Pancreas (tissue), 10 donors: ENCODE data around the gene MORC2. TPM values are rescaled to one million over a fixed set of nuclear protein-coding genes. Genes with fewer than 3 reads are reported as not detected.

Experiments used
- ATAC-seq, 4 donors: fragments of 200-7000 bp; cut with Tn5 transposase; one replicate each; pipeline versions ENCODE4 v1.8.0 to v1.9.1; 2020; ENCODE audit warnings: mild to moderate bottlenecking in 4 of 4, moderate library complexity in 4 of 4
- DNase-seq, 6 donors: peaks; one replicate each; pipeline ENCODE4 v3.0.0-alpha.2; 2020
- FAIRE-seq: peaks from 2 replicates; lab custom pipeline; 2012; peaks lifted over from hg19 to GRCh38; lab: Jason Lieb, UNC
- H3K27ac ChIP-seq, 4 donors: fragments of 200-600 bp; sonication (generic); 1 replicate in 3 of 4; 2 replicates in 1 of 4; pipeline versions ENCODE4 v1.5.0 to v1.8.0; 2020
- H3K27me3 ChIP-seq, 4 donors: fragments of 200-600 bp; one replicate each; pipeline ENCODE4 v1.8.0; 2021
- H3K36me3 ChIP-seq, 3 donors: fragments of 200-600 bp; sonication (generic) in 1 of 3; one replicate each; pipeline versions ENCODE4 v1.5.0 to v1.8.0; 2020 to 2021
- H3K4me1 ChIP-seq, 3 donors: fragments of 200-600 bp; one replicate each; pipeline ENCODE4 v1.8.0; 2021
- H3K4me3 ChIP-seq, 4 donors: fragments of 200-600 bp; sonication (generic) in 2 of 4; one replicate each; pipeline versions ENCODE4 v1.5.0 to v1.8.0; 2020 to 2021
- H3K9me3 ChIP-seq, 4 donors: fragments of 200-600 bp; one replicate each; pipeline ENCODE4 v1.8.0; 2021
- WGBS, 2 donors: extraction: QIAGEN DNeasy Blood & Tissue Kit; methylation state at CpG; one replicate each; pipeline ENCODE4 v1.1.7; 2013; 5-methylcytosine and 5-hydroxymethylcytosine counted together
- intact Hi-C, 3 donors: fragments of 100-400 bp; cut with DNase I; formaldehyde crosslinking; loops; one replicate each; pipeline versions ENCODE4 v1.11.1 to v1.14.2; 2022
- polyA plus RNA-seq, 2 donors: library from polyadenylated mRNA; stranded (reverse); fragments of 200-250 nt; gene quantifications; one replicate each; pipeline ENCODE4 v1.2.3, GENCODE V29; 2013
- total RNA-seq, 6 donors: library from RNA; stranded (reverse); fragmentation: NEBNext Ultra II Directional in 4 of 6; extraction: Animal tissue kit (Norgen Biotek cat#: 25700) in 4 of 6; gene quantifications; one replicate each; pipeline versions ENCODE4 v1.2.1 to v1.2.4, GENCODE V29; 2021 to 2023
- TF ChIP-seq, protein P1 (sequence below), 4 donors: fragments of 200-600 bp; sonication (generic) in 3 of 4; IDR thresholded peaks; one replicate each; pipeline versions ENCODE4 v1.5.0 to v1.8.0; 2021; ENCODE audit warnings: antibody characterized with exemption in 4 of 4
- donor health status: healthy with polysubstance abuse.
- donor health status: DM: no; HTN: no; CAD: no; lungs with moderate emphysema.
- donor health status: DM: no; HTN: no; CAD: no.
- donor health status: control.
- donor health status: control.
- donor health status: Bipolar disorder and iron deficiency.
- donor health status: DM: yes; HTN: yes; CAD: no.
- donor health status: DM: no; HTN: no; CAD: no.
- donor health status: DM: no; HTN: no; CAD: no.
- donor health status: DM: yes; HTN: yes; CAD: no.

MORC2 gene
- total and polyA plus RNA-seq, 8 donors = 7.8 to 36.1 (median 10.8) TPM

GRCh38 chr22:30893434-30894370 is 74.9 kb downstream of the MORC2 start:
- H3K27ac ChIP-seq = no peak overlapping the region
- H3K27me3 ChIP-seq = no peaks in the 10 kb centered on the region
- intact Hi-C loops = no loop called here
- 79 to 84% methylated on average over 23 of the region's 23 CpGs for WGBS, 2 donors
- ATAC-seq (no peak), DNase-seq (no peak), FAIRE-seq (no peak)
- TF ChIP-seq, protein P1, sequence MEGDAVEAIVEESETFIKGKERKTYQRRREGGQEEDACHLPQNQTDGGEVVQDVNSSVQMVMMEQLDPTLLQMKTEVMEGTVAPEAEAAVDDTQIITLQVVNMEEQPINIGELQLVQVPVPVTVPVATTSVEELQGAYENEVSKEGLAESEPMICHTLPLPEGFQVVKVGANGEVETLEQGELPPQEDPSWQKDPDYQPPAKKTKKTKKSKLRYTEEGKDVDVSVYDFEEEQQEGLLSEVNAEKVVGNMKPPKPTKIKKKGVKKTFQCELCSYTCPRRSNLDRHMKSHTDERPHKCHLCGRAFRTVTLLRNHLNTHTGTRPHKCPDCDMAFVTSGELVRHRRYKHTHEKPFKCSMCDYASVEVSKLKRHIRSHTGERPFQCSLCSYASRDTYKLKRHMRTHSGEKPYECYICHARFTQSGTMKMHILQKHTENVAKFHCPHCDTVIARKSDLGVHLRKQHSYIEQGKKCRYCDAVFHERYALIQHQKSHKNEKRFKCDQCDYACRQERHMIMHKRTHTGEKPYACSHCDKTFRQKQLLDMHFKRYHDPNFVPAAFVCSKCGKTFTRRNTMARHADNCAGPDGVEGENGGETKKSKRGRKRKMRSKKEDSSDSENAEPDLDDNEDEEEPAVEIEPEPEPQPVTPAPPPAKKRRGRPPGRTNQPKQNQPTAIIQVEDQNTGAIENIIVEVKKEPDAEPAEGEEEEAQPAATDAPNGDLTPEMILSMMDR (IDR thresholded peaks at IDR 0.05) = no peak
- no peak overlapping the region for H3K4me3 ChIP-seq
- no peaks in the 10 kb centered on the region for H3K4me1 ChIP-seq
- peaks cover 0 to 5% (median 0%) of the 10 kb centered on the region in 3 donors for H3K36me3 ChIP-seq
- no peaks in the 10 kb centered on the region for H3K9me3 ChIP-seq

- Histone ChIP-seq H3K27ac (no peak overlapping the region), H3K36me3 (peaks cover 0 to 5% (median 0%) of the 10 kb centered on the region in 3 donors), H3K4me1 (no peaks in the 10 kb centered on the region), H3K9me3 (no peaks in the 10 kb centered on the region), H3K4me3 (no peak overlapping the region), H3K27me3 (no peaks in the 10 kb centered on the region)
- DNase-seq = peak in 1 of 6 donors; percentile 12
- FAIRE-seq = no peak
- ATAC-seq = no peak
- TF ChIP-seq, protein P1 (IDR thresholded peaks at IDR 0.05) = no peak
- intact Hi-C loops = no loop called here
- WGBS, 2 donors = 92 to 97% methylated on average over 5 of the region's 5 CpGs
Measured at GRCh38 chr22:30892731-30893221, 75.8 kb downstream of the MORC2 start.

GRCh38 chr22:30892286-30892685 is 76.3 kb downstream of the MORC2 start:
- Histone ChIP-seq H3K9me3 (no peaks in the 10 kb centered on the region), H3K27me3 (no peaks in the 10 kb centered on the region), H3K36me3 (peaks cover 0 to 5% (median 0%) of the 10 kb centered on the region in 3 donors), H3K4me1 (no peaks in the 10 kb centered on the region), H3K4me3 (no peak overlapping the region), H3K27ac (no peak overlapping the region)
- DNase-seq (peak in 1 of 6 donors; percentile 8), FAIRE-seq (no peak), ATAC-seq (no peak)
- intact Hi-C loops = no loop called here
- 93 to 97% methylated on average over 8 of the region's 8 CpGs for WGBS, 2 donors
- TF ChIP-seq, protein P1 (IDR thresholded peaks at IDR 0.05) = no peak

DNA sequence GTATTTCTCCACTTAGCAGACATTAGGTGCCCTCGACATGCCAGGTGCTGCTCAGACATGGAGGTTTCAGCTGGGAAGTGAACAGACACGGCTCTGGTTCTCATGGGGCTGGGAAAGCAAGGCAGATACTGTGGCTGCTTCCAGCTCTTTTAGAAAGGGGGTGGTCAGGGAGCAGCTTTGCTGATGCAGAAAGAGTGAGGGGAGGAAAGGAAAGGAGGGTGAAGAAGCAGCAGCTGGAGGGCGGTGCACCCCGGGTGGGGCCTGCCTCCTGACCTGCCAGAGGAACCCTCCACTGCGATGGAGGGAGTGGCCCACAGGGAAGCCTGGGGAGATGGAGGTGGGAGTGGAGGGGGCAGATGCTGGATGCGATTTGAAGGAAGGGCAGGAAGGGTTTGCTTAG is 76.8 kb downstream of the MORC2 start:
- WGBS, 2 donors = 86 to 92% methylated on average over 6 of the region's 6 CpGs
- Histone ChIP-seq H3K4me3 (no peak overlapping the region), H3K4me1 (no peaks in the 10 kb centered on the region), H3K36me3 (peaks cover 0 to 5% (median 0%) of the 10 kb centered on the region in 3 donors), H3K27me3 (no peaks in the 10 kb centered on the region), H3K27ac (no peak overlapping the region), H3K9me3 (no peaks in the 10 kb centered on the region)
- no peak for FAIRE-seq
- ATAC-seq = no peak
- peak in 1 of 6 donors; percentile 4 for DNase-seq
- intact Hi-C loops = no loop called here
- TF ChIP-seq, protein P1 (IDR thresholded peaks at IDR 0.05) = no peak

DNA sequence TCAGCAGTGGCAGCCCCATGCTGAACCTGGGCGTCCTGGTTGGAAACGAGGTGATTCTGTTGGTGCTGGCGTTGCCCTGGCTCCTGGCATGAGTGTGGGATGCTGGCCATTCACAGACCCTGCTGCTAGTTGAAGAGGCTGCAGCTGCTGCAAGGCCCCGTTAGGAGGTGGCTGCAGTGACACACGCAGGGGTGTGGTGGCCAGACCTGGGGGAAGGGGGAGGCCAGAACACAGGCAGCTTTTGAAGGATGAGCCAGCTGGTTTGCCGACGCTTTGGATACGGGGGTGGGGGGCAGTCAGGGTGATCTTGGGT is 77.2 kb downstream of the MORC2 start:
- intact Hi-C loops = no loop called here
- FAIRE-seq = no peak
- no peaks in the 10 kb centered on the region for H3K27me3 ChIP-seq
- no peak overlapping the region for H3K27ac ChIP-seq
- no peaks in the 10 kb centered on the region for H3K9me3 ChIP-seq
- ATAC-seq = no peak
- 86 to 88% methylated on average over 8 of the region's 8 CpGs for WGBS, 2 donors
- DNase-seq = peak in 1 of 6 donors; percentile 8
- peaks cover 0 to 5% (median 0%) of the 10 kb centered on the region in 3 donors for H3K36me3 ChIP-seq
- TF ChIP-seq, protein P1 (IDR thresholded peaks at IDR 0.05) = no peak
- no peak overlapping the region for H3K4me3 ChIP-seq
- H3K4me1 ChIP-seq = no peaks in the 10 kb centered on the region
